Stimulated activated CD4-positive, alpha-beta T cell treated with anti-CD3 and anti-CD28 coated beads, TNF-alpha, amount 100 ng/mL, for 48 hours (primary cell): ENCODE results near the gene NHS.

ENCODE experiments used
- DNase-seq, 3 donors: peaks; one replicate each; pipeline ENCODE4 v3.0.0-alpha.2; 2020; ENCODE audit warnings: low read depth in 3 of 3

NHS gene

GRCh38 chrX:17448188-17448587 is 73.2 kb downstream of the NHS start:
- DNase-seq: no peak

- no peak for DNase-seq
Measured at GRCh38 chrX:17449866-17450265, 74.9 kb downstream of the NHS start.

GRCh38 chrX:17453788-17454187 is 78.8 kb downstream of the NHS start:
- DNase-seq: no peak

- no peak for DNase-seq
Measured at GRCh38 chrX:17456526-17456925, 81.5 kb downstream of the NHS start.

GRCh38 chrX:17459008-17459611 is 84.1 kb downstream of the NHS start:
- no peak for DNase-seq

- no peak for DNase-seq
Measured at GRCh38 chrX:17459661-17460060, 84.7 kb downstream of the NHS start.

DNA sequence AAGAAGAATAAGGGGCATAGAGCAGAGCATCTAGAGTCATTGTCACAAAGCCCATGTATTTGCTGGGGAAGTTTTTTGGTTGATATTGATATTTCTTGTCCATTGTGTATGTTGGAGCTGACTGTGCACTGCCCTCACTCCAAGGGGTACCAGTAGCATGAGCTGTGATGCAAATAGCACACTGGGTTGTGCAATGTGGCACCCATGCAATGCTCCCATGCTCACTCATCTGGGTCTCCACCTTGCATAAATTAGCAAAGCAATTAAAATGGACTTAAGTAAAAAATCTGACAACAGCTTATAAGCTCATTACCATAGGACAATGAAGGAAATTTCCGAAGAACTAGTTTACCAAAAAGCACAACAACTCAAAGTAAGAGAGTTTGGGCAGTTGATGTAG is 87.9 kb downstream of the NHS start:
- DNase-seq: no peak

GRCh38 chrX:17464194-17464593 is 89.2 kb downstream of the NHS start:
- DNase-seq: no peak

DNA sequence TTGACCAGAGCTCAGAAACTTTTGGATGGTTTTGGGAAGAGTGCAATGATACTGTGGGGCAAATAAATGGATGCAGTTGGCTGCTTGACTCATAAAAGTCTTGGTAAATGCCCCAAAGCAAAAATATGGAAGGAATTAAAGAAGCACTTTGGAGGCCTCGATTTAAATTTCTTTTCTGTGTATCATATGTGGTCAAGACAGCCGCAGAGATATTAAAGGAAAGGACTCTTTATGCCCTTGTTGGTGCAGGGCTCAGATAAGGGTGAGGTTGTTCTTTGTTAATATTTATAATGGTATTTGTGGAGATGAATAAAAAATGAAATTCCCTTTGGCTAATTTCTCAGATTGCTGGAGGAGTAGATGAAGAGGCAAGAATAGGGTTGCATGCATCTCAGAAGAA is 90.2 kb downstream of the NHS start:
- DNase-seq: no peak

- DNase-seq: no peak
Measured at GRCh38 chrX:17465802-17466201, 90.8 kb downstream of the NHS start.

DNA sequence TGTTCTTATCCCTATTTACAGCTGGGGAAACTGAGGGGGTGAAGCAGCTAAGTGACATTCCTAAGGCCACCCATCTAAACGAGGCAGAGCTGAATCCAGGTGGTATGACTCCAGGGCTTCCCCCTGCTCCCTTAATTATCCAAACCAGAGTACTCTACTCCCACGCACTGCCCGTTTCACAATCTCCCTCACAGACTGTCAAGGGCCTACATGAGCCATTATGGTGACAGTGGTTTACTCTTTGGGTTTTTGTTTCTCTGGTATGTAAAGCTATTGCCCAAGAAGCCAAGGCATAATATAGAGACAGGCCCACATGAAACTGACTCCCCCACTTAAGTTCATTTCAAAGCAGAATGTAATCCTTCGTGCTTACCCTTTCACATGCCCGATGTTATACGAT is 95.1 kb downstream of the NHS start:
- no peak for DNase-seq

DNA sequence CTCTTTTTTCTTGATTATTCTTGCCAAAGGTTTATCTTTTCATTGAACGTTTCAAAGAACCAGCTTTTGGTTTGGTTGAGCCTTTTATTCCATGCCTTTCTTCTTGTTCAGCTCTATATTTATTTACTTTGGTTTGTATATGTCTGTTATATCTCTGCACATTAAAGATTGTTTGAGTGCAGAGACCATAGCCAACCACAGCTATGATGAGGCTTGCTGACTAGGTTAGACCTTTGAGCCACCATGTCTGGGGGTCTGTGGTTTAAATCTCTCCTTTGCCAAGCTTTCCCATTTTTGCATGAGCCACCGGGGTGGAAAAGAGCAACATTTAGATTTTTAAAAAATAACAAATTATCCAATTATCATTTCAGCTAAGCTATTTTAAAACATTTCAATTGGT is 96.1 kb downstream of the NHS start:
- no peak for DNase-seq

- DNase-seq: no peak
Measured at GRCh38 chrX:17471861-17472260, 96.9 kb downstream of the NHS start.

GRCh38 chrX:17472424-17472823 is 97.4 kb downstream of the NHS start:
- no peak for DNase-seq

DNA sequence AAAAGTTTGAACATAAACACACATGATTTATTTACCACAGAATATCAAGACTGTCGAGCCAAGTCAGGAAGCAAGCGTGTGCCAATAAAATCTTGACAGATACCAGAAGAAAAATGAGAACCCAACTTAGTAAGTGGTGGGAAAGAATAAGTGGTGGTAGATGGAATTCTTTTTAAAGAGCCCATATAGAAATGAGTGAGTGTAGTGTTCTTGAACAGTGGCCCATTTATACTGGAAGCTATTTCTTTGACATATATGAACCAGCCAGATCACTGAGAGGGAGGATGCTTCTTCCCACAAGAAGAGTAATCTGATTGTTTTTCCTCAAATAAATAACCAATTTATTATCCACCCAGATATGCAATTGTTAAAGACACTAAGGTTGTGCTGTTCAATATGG is 98.0 kb downstream of the NHS start:
- DNase-seq: no peak

- no peak for DNase-seq
Measured at GRCh38 chrX:17474892-17475291, 99.9 kb downstream of the NHS start.

GRCh38 chrX:17475449-17476217 is 100.6 kb downstream of the NHS start:
- DNase-seq: no peak

DNA sequence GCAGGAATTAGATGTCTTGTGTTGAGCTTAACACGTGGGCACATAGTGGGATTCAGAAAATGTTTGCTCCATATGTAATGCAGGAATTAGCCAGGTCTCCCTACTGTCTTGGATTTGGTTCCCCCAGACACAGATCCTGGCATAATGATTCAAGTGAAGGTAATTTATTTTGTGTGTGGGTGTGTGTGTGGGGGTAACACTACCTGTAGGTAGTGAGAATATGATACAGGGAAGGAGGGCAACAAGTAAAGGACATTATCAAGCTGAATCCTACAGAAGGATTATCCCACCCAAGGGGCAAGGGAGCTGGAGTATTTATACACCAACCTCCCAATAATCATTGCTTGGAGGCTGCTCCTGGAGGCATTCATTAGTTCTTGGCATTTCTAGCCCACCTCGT is 101.4 kb downstream of the NHS start:
- DNase-seq: no peak

GRCh38 chrX:17481086-17481485 is 106.1 kb downstream of the NHS start:
- no peak for DNase-seq

DNA sequence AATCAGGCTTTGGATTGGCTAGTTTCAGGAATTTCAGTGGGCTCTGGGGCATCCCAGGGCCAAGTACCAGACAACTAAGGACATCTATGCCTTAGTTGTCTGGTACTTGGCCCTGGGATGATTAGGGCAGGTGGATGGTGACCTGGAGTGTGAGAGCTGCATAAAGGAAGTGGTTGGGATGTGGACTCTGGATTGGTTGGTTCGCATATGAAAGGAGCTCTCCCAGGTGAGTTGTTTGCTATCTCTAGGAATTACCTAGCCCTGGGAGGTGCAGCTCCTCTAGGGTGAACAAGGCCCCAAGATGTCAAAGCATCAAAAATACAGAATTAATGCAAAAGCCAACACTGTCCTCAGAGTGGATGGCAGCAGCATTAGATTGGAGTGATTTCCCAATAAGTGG is 109.6 kb downstream of the NHS start:
- no peak for DNase-seq

- DNase-seq: no peak
Measured at GRCh38 chrX:17485391-17485790, 110.4 kb downstream of the NHS start.

DNA sequence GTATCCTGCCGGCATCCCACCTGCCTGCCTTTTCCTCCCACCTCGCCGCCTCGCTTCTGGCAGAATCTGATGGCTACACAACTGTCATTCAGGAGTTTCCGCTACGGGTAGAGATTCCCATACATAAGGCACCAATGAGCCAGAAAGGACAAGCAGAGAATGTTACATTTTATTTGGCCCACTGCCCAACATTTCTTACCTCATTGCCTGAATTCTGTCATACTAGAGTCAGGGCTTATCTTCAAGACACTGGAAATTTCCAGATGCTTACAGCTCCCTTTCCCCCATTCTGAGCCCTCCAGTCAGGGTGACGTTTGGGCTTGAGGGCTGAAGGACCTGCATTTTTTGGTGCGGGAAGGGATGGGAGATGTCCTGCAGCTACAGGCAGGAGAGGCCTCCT is 113.0 kb downstream of the NHS start:
- no peak for DNase-seq

- no peak for DNase-seq
Measured at GRCh38 chrX:17494216-17494615, 119.2 kb downstream of the NHS start.

DNA sequence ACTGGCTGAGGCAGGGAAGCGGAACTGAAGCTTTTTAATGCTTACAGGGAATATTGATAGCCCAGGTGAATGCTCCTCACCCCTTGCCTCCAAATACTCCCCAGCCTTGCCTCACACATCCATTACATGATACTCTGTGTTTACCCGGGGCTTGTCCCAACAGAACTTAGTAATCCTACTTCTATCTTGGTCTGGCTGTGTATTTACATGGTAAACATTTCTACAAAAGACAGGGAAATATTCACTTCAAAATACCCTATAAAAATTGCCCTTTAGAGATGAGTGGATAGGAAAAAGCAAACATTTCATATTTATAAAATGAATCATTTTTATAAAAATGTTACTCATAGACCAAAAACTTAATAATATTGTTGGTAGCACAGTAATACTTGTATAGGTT is 120.1 kb downstream of the NHS start:
- no peak for DNase-seq
